Measurements from ENCODE around the gene TMEM89. TPM values are rescaled to one million over a fixed set of nuclear protein-coding genes. Genes with fewer than 3 reads are reported as not detected.

TMEM89 gene
- total and polyA plus RNA-seq, 7 experiments from 2014 or later, result not detected

DNA sequence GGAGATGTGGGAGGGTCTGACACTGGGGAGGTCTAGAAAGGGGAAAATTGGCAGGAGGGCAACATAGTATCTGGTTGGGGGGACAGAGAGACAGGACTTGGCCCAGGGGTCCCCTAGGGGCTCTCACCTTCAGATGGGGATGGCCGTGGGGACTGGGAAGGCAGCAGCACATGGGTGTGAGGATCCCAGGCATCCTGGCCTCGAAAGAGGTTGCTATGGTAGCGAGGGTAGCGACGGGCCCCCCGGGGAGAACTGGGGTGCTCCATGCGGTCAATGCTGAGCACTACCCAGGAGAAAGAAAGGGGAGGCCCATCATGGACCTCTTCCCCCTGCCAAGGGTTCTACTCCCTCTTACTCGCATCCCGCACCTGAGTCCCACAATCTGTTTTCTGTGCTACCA, 26.1 kb upstream of the TMEM89 start:
- no peaks in the 10 kb centered on the region for H3K36me3 ChIP-seq (ENCODE audit: control insufficient read depth in 2 of 3, insufficient read depth in 3 of 3, low read length in 3 of 3)
- no peak for DNase-seq
- no peak overlapping the region for H3K4me3 ChIP-seq (ENCODE audit: low read length)
- Mint-ChIP-seq H3K4me3 (no peak overlapping the region), H3K27me3 (no peaks in the 10 kb centered on the region), H3K27ac (no peak overlapping the region), H3K4me1 (peaks cover 0 to 15% (median 0%) of the 10 kb centered on the region in 7 donors), H3K9me3 (no peaks in the 10 kb centered on the region), H3K36me3 (no peaks in the 10 kb centered on the region)
- no peak overlapping the region for H3K27ac ChIP-seq (ENCODE audit: low read depth, low read length)
- no peaks in the 10 kb centered on the region for H3K9me3 ChIP-seq (ENCODE audit: control insufficient read depth in 2 of 3, low read length in 3 of 3)
- ChIA-PET CTCF (no interaction called here), POLR2A (no interaction called here)
- H3K27me3 ChIP-seq (ENCODE audit: control insufficient read depth in 2 of 2, insufficient read depth in 2 of 2, low read length in 2 of 2), result no peaks in the 10 kb centered on the region
- no peak for ATAC-seq
- no peaks in the 10 kb centered on the region for H3K4me1 ChIP-seq (ENCODE audit: control insufficient read depth in 2 of 2, insufficient read depth in 2 of 2, low read length in 2 of 2)
- intact Hi-C loops (cut with micrococcal nuclease), result no loop called here

DNA sequence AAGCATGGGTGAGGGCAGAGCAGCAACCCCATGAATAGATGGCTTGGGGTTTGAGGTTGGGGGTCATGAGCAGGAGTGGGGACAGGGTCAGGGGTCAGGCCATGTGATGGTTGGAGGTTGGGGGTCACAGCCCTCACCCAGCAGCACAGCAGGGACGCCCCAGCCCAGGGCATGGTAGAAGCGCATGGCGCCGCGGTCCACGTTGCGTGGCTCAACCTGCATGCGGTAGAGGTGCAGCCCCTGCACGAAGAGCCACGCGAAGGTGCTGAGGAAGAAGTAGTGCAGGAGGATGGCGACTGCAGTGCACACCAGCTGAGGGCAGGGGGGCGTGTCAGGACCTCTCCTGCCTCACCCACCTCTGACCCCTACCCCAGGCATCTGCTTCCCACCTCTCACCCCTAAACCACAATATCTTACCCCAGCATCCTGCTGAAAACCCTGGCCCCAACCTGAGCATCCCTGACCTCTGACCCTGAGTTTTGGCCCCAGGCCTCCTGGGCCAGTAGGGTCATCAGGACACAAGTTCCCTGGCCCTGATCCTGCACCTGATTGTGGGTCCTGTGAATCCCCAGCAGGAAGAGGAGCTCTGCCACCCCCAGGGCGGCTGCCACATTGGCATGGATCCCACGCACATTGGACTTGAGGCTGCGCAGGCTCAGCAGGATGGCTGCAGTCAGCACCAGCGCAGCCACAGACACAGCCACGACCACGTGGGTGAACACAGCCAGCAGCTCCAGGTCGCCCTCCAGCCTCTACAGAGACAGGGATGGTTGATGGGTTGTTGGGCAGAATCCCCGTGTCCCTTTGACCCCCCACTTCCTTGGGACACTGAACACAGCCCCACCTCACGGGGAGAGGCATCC, 23.6 kb upstream of the TMEM89 start:
- Mint-ChIP-seq H3K9me3 (no peaks in the 10 kb centered on the region), H3K4me1 (peaks cover 0 to 10% (median 0%) of the 10 kb centered on the region in 7 donors), H3K4me3 (no peak overlapping the region), H3K27ac (no peak overlapping the region), H3K36me3 (no peaks in the 10 kb centered on the region), H3K27me3 (no peaks in the 10 kb centered on the region)
- POLR2A ChIA-PET, result interaction anchor here (1.0 kb wide), 1 partner anchor 24 kb away, joined by 3 read pairs; no protein-coding TSS in a partner anchor
- intact Hi-C loops (cut with micrococcal nuclease), result no loop called here
- DNase-seq (no peak), ATAC-seq (no peak)
- H3K27me3 ChIP-seq (ENCODE audit: control insufficient read depth in 2 of 2, insufficient read depth in 2 of 2, low read length in 2 of 2), result no peaks in the 10 kb centered on the region
- H3K9me3 ChIP-seq (ENCODE audit: control insufficient read depth in 2 of 3, low read length in 3 of 3), result no peaks in the 10 kb centered on the region
- no peak overlapping the region for H3K4me3 ChIP-seq (ENCODE audit: low read length)
- H3K36me3 ChIP-seq (ENCODE audit: control insufficient read depth in 2 of 3, insufficient read depth in 3 of 3, low read length in 3 of 3), result no peaks in the 10 kb centered on the region
- no peak overlapping the region for H3K27ac ChIP-seq (ENCODE audit: low read depth, low read length)
- no peaks in the 10 kb centered on the region for H3K4me1 ChIP-seq (ENCODE audit: control insufficient read depth in 2 of 2, insufficient read depth in 2 of 2, low read length in 2 of 2)
- CTCF ChIA-PET, result interaction anchor here (0.5 kb wide), 1 partner anchor 29 kb away, joined by 3 read pairs; no protein-coding TSS in a partner anchor

DNA sequence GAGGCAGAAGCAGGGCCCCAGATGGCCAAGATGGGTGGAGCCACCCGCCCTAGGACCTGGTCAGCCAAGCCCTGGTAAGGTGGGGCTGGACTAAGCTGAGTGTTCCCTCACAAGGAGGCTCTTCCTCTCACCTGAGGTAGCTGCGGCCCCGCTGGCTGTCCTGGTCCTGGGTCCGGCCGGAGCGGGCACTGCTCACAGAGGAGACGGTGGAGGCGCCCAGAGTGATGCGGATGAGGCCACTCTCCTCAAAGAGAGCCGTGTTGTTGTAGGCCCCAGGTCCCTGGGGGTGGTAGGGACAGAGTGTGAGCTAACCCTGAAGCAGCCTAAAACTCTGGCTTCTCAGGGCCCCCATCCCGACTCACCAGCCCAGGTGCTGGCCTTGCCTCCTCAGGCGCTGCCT, 21.0 kb upstream of the TMEM89 start:
- H3K4me1 ChIP-seq (ENCODE audit: control insufficient read depth in 2 of 2, insufficient read depth in 2 of 2, low read length in 2 of 2), result no peaks in the 10 kb centered on the region
- ATAC-seq (no peak), DNase-seq (no peak)
- Mint-ChIP-seq H3K27me3 (no peaks in the 10 kb centered on the region), H3K36me3 (no peaks in the 10 kb centered on the region), H3K27ac (no peak overlapping the region), H3K9me3 (no peaks in the 10 kb centered on the region), H3K4me1 (peaks cover 0 to 10% (median 0%) of the 10 kb centered on the region in 7 donors), H3K4me3 (no peak overlapping the region)
- ChIA-PET POLR2A (no interaction called here), CTCF (no interaction called here)
- no peaks in the 10 kb centered on the region for H3K27me3 ChIP-seq (ENCODE audit: control insufficient read depth in 2 of 2, insufficient read depth in 2 of 2, low read length in 2 of 2)
- H3K27ac ChIP-seq (ENCODE audit: low read depth, low read length), result no peak overlapping the region
- no peaks in the 10 kb centered on the region for H3K9me3 ChIP-seq (ENCODE audit: control insufficient read depth in 2 of 3, low read length in 3 of 3)
- intact Hi-C loops (cut with micrococcal nuclease), result no loop called here
- no peaks in the 10 kb centered on the region for H3K36me3 ChIP-seq (ENCODE audit: control insufficient read depth in 2 of 3, insufficient read depth in 3 of 3, low read length in 3 of 3)
- no peak overlapping the region for H3K4me3 ChIP-seq (ENCODE audit: low read length)

DNA sequence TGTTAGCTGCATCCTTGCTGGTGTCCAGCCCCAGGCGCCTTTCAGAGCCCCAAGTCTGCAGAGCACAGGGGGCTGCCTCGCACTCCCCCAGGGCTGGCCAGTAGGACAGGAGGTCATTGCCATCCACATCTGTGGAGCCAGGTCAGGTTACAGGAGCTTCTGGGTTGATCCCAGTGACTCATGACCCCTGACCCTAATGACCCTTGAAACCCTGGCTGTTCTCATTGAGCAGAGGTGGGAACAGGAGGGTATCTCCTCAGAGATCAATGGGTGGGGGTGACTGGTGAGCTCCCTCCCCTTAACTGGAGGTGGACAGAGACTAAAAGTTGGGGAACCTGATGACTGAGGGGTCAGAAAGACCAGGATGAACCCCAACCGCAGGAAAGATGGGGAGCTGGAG, 19.8 kb upstream of the TMEM89 start:
- Mint-ChIP-seq H3K27ac (no peak overlapping the region), H3K9me3 (no peaks in the 10 kb centered on the region), H3K4me1 (peaks cover 0 to 10% (median 4%) of the 10 kb centered on the region in 7 donors), H3K36me3 (no peaks in the 10 kb centered on the region), H3K27me3 (no peaks in the 10 kb centered on the region), H3K4me3 (no peak overlapping the region)
- no peaks in the 10 kb centered on the region for H3K36me3 ChIP-seq (ENCODE audit: control insufficient read depth in 2 of 3, insufficient read depth in 3 of 3, low read length in 3 of 3)
- no peaks in the 10 kb centered on the region for H3K27me3 ChIP-seq (ENCODE audit: control insufficient read depth in 2 of 2, insufficient read depth in 2 of 2, low read length in 2 of 2)
- no peak overlapping the region for H3K4me3 ChIP-seq (ENCODE audit: low read length)
- no peaks in the 10 kb centered on the region for H3K9me3 ChIP-seq (ENCODE audit: control insufficient read depth in 2 of 3, low read length in 3 of 3)
- ChIA-PET POLR2A (no interaction called here), CTCF (interaction anchor here (0.6 to 0.7 kb wide), 2 partner anchors 205 to 1349 kb away, joined by 3 read pairs; no protein-coding TSS in a partner anchor)
- no peak overlapping the region for H3K27ac ChIP-seq (ENCODE audit: low read depth, low read length)
- DNase-seq (no peak), ATAC-seq (no peak)
- H3K4me1 ChIP-seq (ENCODE audit: control insufficient read depth in 2 of 2, insufficient read depth in 2 of 2, low read length in 2 of 2), result no peaks in the 10 kb centered on the region
- intact Hi-C loops (cut with micrococcal nuclease), result no loop called here

DNA sequence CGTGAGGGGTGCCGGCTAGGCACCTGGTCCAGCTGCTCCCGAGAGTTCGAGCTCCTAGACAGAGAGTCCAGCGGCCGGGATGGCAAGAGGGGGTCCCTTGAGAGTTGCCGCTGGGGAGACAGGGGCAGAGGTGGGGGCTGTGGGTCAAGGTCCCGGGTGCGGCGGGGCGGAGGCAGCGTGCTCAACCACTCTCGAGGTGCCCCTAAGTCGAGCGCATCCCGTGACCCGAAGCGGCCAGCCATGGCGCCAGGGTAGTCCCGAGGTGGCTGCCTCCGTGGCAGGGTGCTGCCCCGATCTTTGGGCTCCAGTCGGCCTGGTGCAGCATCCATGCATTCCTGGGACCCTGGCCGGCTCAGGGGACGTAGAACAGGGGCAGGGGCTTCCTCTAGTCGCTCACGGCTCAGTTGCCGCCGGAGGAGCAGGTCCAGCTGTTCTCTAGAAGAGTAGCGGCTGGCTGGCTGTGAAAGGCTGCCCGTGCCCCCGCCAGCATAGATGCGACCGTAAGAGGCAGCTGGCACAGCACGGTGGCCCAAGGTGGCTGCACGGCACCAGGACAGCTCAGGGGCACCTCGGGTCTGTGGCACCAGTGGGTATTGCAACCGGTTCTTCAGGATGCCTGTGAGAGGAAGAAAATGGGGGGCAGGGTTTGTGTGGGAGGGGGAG, 18.5 kb upstream of the TMEM89 start:
- no peak overlapping the region for H3K27ac Mint-ChIP-seq
- no peak overlapping the region for H3K4me3 ChIP-seq (ENCODE audit: low read length)
- H3K4me3 Mint-ChIP-seq, result no peak overlapping the region
- no peak overlapping the region for H3K27ac ChIP-seq (ENCODE audit: low read depth, low read length)
- ATAC-seq (no peak), DNase-seq (no peak)
- ChIA-PET CTCF (no interaction called here), POLR2A (no interaction called here)
- no peaks in the 10 kb centered on the region for H3K36me3 Mint-ChIP-seq
- peaks cover 3 to 13% (median 10%) of the 10 kb centered on the region in 7 donors for H3K4me1 Mint-ChIP-seq
- H3K36me3 ChIP-seq (ENCODE audit: control insufficient read depth in 2 of 3, insufficient read depth in 3 of 3, low read length in 3 of 3), result no peaks in the 10 kb centered on the region
- H3K9me3 Mint-ChIP-seq, result no peaks in the 10 kb centered on the region
- no peaks in the 10 kb centered on the region for H3K27me3 Mint-ChIP-seq
- no peaks in the 10 kb centered on the region for H3K9me3 ChIP-seq (ENCODE audit: control insufficient read depth in 2 of 3, low read length in 3 of 3)
- no peaks in the 10 kb centered on the region for H3K27me3 ChIP-seq (ENCODE audit: control insufficient read depth in 2 of 2, insufficient read depth in 2 of 2, low read length in 2 of 2)
- intact Hi-C loops (cut with micrococcal nuclease), result loop anchor here in 1 of 2 donors (5.0 to 10.0 kb wide), 3 partner anchors 43 to 702 kb away; partner anchors contain the start of genes COL7A1, NME6 and USP4
- H3K4me1 ChIP-seq (ENCODE audit: control insufficient read depth in 2 of 2, insufficient read depth in 2 of 2, low read length in 2 of 2), result peaks cover 0 to 5% of the 10 kb centered on the region in 2 donors

DNA sequence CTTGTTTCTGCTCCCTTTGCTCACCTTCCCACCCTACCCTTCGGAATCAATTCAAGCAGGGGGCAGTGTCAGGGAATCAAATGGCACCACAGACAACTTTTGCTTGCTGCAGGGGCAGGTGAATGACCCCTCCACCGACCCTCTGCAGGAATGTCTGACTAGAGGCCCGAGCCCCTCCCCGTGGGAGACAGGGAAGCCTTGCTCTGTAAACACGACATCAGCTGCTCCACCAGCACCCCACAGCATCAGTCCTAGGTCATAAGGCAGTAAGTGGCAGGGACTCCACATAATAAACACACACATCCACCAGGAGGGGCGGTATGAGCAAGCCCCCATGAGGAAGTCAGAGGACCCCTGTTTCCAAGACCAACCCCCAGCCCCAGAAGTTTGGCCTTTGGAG, 15.7 kb upstream of the TMEM89 start:
- no peaks in the 10 kb centered on the region for H3K27me3 ChIP-seq (ENCODE audit: control insufficient read depth in 2 of 2, insufficient read depth in 2 of 2, low read length in 2 of 2)
- H3K9me3 Mint-ChIP-seq, result no peaks in the 10 kb centered on the region
- POLR2A ChIA-PET, result no interaction called here
- no peak for DNase-seq
- no peaks in the 10 kb centered on the region for H3K27me3 Mint-ChIP-seq
- intact Hi-C loops (cut with micrococcal nuclease), result loop anchor here in 1 of 2 donors (5.0 to 10.0 kb wide), 3 partner anchors 40 to 705 kb away; partner anchors contain the start of genes COL7A1, NME6 and USP4
- H3K4me1 Mint-ChIP-seq, result peaks cover 4 to 31% (median 22%) of the 10 kb centered on the region in 7 donors
- CTCF ChIA-PET, result no interaction called here
- peaks cover 0 to 5% (median 0%) of the 10 kb centered on the region in 3 experiments for H3K36me3 ChIP-seq (ENCODE audit: control insufficient read depth in 2 of 3, insufficient read depth in 3 of 3, low read length in 3 of 3)
- H3K27ac ChIP-seq (ENCODE audit: low read depth, low read length), result no peak overlapping the region
- no peak overlapping the region for H3K4me3 ChIP-seq (ENCODE audit: low read length)
- no peak overlapping the region for H3K27ac Mint-ChIP-seq
- ATAC-seq, result no peak
- H3K4me3 Mint-ChIP-seq, result peak overlapping the region in 7 of 10 donors; percentile 41 to 88 (median 51)
- H3K9me3 ChIP-seq (ENCODE audit: control insufficient read depth in 2 of 3, low read length in 3 of 3), result no peaks in the 10 kb centered on the region
- H3K36me3 Mint-ChIP-seq, result peaks cover 0 to 4% (median 0%) of the 10 kb centered on the region in 5 donors
- H3K4me1 ChIP-seq (ENCODE audit: control insufficient read depth in 2 of 2, insufficient read depth in 2 of 2, low read length in 2 of 2), result peaks cover 0 to 11% of the 10 kb centered on the region in 2 donors
